ENCODE data around the gene C11orf91.

Gene C11orf91

GRCh38 chr11:33700502-33701271 lies at the start of gene C11orf91:
C11orf91 (minus strand) TSS chr11:33700826; CDS start chr11:33700740, 86 bp downstream.
- no peak for TF ChIP-seq CTCF (IDR thresholded peaks at IDR 0.05; ENCODE audit: insufficient read depth, low read length, poor library complexity, severe bottlenecking)
- Histone ChIP-seq H3K4me3 (replicated peaks; ENCODE audit: low read depth, low read length) (peak within 1 kb of the TSS; percentile 72), H3K27me3 (replicated peaks; ENCODE audit: control insufficient read depth, insufficient read depth, low read length) (no peaks in the 10 kb centered on the region; the same call in 1 of the 2 replicates), H3K36me3 (ENCODE audit: control insufficient read depth, insufficient read depth, low read length) (peaks cover 4% of the 10 kb centered on the region; the same call in 1 of the 2 replicates)
- peak; percentile 92 for DNase-seq (ENCODE audit: extremely low read depth, insufficient read length)

- Histone ChIP-seq H3K4me3 (replicated peaks; ENCODE audit: low read depth, low read length) (no peak overlapping the region), H3K27me3 (replicated peaks; ENCODE audit: control insufficient read depth, insufficient read depth, low read length) (no peaks in the 10 kb centered on the region), H3K36me3 (ENCODE audit: control insufficient read depth, insufficient read depth, low read length) (peaks cover 5% of the 10 kb centered on the region)
- TF ChIP-seq CTCF (IDR thresholded peaks at IDR 0.05; ENCODE audit: insufficient read depth, low read length, poor library complexity, severe bottlenecking) = no peak
- DNase-seq (ENCODE audit: extremely low read depth, insufficient read length) = no peak
These were observed 47.4 kb upstream of the C11orf91 start for GRCh38 chr11:33747979-33748378.

GRCh38 chr11:33743291-33743690 lies 42.7 kb upstream of the C11orf91 start:
- no peak overlapping the region for H3K4me3 ChIP-seq (replicated peaks; ENCODE audit: low read depth, low read length)
- TF ChIP-seq CTCF (IDR thresholded peaks at IDR 0.05; ENCODE audit: insufficient read depth, low read length, poor library complexity, severe bottlenecking) = no peak
- peaks cover 2% of the 10 kb centered on the region for H3K36me3 ChIP-seq (ENCODE audit: control insufficient read depth, insufficient read depth, low read length)
- no peaks in the 10 kb centered on the region for H3K27me3 ChIP-seq (replicated peaks; ENCODE audit: control insufficient read depth, insufficient read depth, low read length)
- DNase-seq (ENCODE audit: extremely low read depth, insufficient read length) = no peak

- no peak overlapping the region for H3K4me3 ChIP-seq (replicated peaks; ENCODE audit: low read depth, low read length)
- TF ChIP-seq CTCF (IDR thresholded peaks at IDR 0.05; ENCODE audit: insufficient read depth, low read length, poor library complexity, severe bottlenecking) = no peak
- no peaks in the 10 kb centered on the region for H3K27me3 ChIP-seq (replicated peaks; ENCODE audit: control insufficient read depth, insufficient read depth, low read length)
- peaks cover 2% of the 10 kb centered on the region for H3K36me3 ChIP-seq (ENCODE audit: control insufficient read depth, insufficient read depth, low read length)
- DNase-seq (ENCODE audit: extremely low read depth, insufficient read length) = no peak
These were observed 41.7 kb upstream of the C11orf91 start for GRCh38 chr11:33742249-33742851.

- H3K36me3 ChIP-seq (ENCODE audit: control insufficient read depth, insufficient read depth, low read length) = peaks cover 2% of the 10 kb centered on the region
- no peak for DNase-seq (ENCODE audit: extremely low read depth, insufficient read length)
- H3K27me3 ChIP-seq (replicated peaks; ENCODE audit: control insufficient read depth, insufficient read depth, low read length) = no peaks in the 10 kb centered on the region
- TF ChIP-seq CTCF (IDR thresholded peaks at IDR 0.05; ENCODE audit: insufficient read depth, low read length, poor library complexity, severe bottlenecking) = no peak
- H3K4me3 ChIP-seq (replicated peaks; ENCODE audit: low read depth, low read length) = no peak overlapping the region
These were observed 41.2 kb upstream of the C11orf91 start for GRCh38 chr11:33741806-33742205.
